ENCODE measurements around the gene CAST.

GRCh38 chr5:96652769-96653454, 9.3 kb upstream of the CAST start:
- TF ChIP-seq, protein P1, sequence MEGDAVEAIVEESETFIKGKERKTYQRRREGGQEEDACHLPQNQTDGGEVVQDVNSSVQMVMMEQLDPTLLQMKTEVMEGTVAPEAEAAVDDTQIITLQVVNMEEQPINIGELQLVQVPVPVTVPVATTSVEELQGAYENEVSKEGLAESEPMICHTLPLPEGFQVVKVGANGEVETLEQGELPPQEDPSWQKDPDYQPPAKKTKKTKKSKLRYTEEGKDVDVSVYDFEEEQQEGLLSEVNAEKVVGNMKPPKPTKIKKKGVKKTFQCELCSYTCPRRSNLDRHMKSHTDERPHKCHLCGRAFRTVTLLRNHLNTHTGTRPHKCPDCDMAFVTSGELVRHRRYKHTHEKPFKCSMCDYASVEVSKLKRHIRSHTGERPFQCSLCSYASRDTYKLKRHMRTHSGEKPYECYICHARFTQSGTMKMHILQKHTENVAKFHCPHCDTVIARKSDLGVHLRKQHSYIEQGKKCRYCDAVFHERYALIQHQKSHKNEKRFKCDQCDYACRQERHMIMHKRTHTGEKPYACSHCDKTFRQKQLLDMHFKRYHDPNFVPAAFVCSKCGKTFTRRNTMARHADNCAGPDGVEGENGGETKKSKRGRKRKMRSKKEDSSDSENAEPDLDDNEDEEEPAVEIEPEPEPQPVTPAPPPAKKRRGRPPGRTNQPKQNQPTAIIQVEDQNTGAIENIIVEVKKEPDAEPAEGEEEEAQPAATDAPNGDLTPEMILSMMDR (IDR thresholded peaks at IDR 0.05) = no peak
- no peak for TF ChIP-seq POLR2A (IDR thresholded peaks at IDR 0.05)
